Measurements from ENCODE around the gene ERGIC1.

Gene ERGIC1

GRCh38 chr5:172971482-172971881 lies 137.4 kb downstream of the ERGIC1 start:
- TF ChIP-seq FOXM1 (IDR thresholded peaks at IDR 0.05; ENCODE audit: borderline replicate concordance), result no peak
- DNase-seq (ENCODE audit: extremely low spot score), result no peak
- POLR2A ChIA-PET, result interaction anchor here (1.7 kb wide), 1 partner anchor 13 kb away, joined by 7 read pairs; the partner anchor contains the start of gene RPL26L1
- CTCF ChIA-PET, result interaction anchor here (1.1 kb wide), 1 partner anchor 257 kb away, joined by 7 read pairs; no protein-coding TSS in a partner anchor

- ChIA-PET POLR2A (interaction anchor here (0.9 to 1.2 kb wide), 2 partner anchors 11 to 14 kb away, joined by 3 to 7 read pairs; partner anchors contain the start of genes ATP6V0E1 and RPL26L1), CTCF (interaction anchor here (1.5 kb wide), 1 partner anchor 359 kb away, joined by 4 read pairs; no protein-coding TSS in a partner anchor)
- no peak for DNase-seq (ENCODE audit: extremely low spot score)
- TF ChIP-seq FOXM1 (IDR thresholded peaks at IDR 0.05; ENCODE audit: borderline replicate concordance), result no peak
- TF ChIP-seq NFRKB (IDR thresholded peaks at IDR 0.05), result no peak
- no peak for TF ChIP-seq HDGF (IDR thresholded peaks at IDR 0.05; ENCODE audit: borderline replicate concordance)
- TF ChIP-seq PKNOX1 (IDR thresholded peaks at IDR 0.05), result no peak
- no peak for TF ChIP-seq ELF4 (IDR thresholded peaks at IDR 0.05)
- TF ChIP-seq ZNF384 (IDR thresholded peaks at IDR 0.05), result no peak
- no peak for TF ChIP-seq LEF1 (IDR thresholded peaks at IDR 0.05; ENCODE audit: borderline replicate concordance)
- TF ChIP-seq FOXA1 (IDR thresholded peaks at IDR 0.05), result no peak
- no peak for TF ChIP-seq CTBP1 (IDR thresholded peaks at IDR 0.05; ENCODE audit: borderline replicate concordance)
- TF ChIP-seq SP1 (IDR thresholded peaks at IDR 0.05), result no peak
- no peak for TF ChIP-seq FOXK2 (IDR thresholded peaks at IDR 0.05)
- TF ChIP-seq TARDBP (IDR thresholded peaks at IDR 0.05), result no peak
- TF ChIP-seq L3MBTL2 (conservative IDR thresholded peaks at IDR 0.05), result no peak
- no peak for TF ChIP-seq ARNT (IDR thresholded peaks at IDR 0.05)
- no peak for TF ChIP-seq BHLHE40 (IDR thresholded peaks at IDR 0.05; ENCODE audit: borderline replicate concordance)
- TF ChIP-seq SUZ12 (IDR thresholded peaks at IDR 0.05), result no peak
These were observed 138.5 kb downstream of the ERGIC1 start for GRCh38 chr5:172972552-172972951.

GRCh38 chr5:172973127-172973916 lies 139.3 kb downstream of the ERGIC1 start:
- no peak for TF ChIP-seq FOXK2 (IDR thresholded peaks at IDR 0.05)
- no peak for TF ChIP-seq L3MBTL2 (conservative IDR thresholded peaks at IDR 0.05)
- TF ChIP-seq ELF4 (IDR thresholded peaks at IDR 0.05), result no peak
- TF ChIP-seq ZNF384 (IDR thresholded peaks at IDR 0.05), result no peak
- TF ChIP-seq HDGF (IDR thresholded peaks at IDR 0.05; ENCODE audit: borderline replicate concordance), result no peak
- TF ChIP-seq BHLHE40 (IDR thresholded peaks at IDR 0.05; ENCODE audit: borderline replicate concordance), result no peak
- no peak for TF ChIP-seq NFRKB (IDR thresholded peaks at IDR 0.05)
- ChIA-PET POLR2A (interaction anchor here (0.7 to 1.2 kb wide), 3 partner anchors 10 to 259 kb away, joined by 3 to 7 read pairs (median 3); partner anchors contain the start of genes ATP6V0E1 and RPL26L1), CTCF (interaction anchor here (0.7 to 1.5 kb wide), 2 partner anchors 14 to 358 kb away, joined by 3 to 4 read pairs; partner anchors contain the start of gene RPL26L1)
- no peak for DNase-seq (ENCODE audit: extremely low spot score)

- TF ChIP-seq HDGF (IDR thresholded peaks at IDR 0.05; ENCODE audit: borderline replicate concordance) (no peak), ZNF384 (IDR thresholded peaks at IDR 0.05) (no peak), PKNOX1 (IDR thresholded peaks at IDR 0.05) (no peak), CTBP1 (IDR thresholded peaks at IDR 0.05; ENCODE audit: borderline replicate concordance) (no peak), TARDBP (IDR thresholded peaks at IDR 0.05) (no peak), ARNT (IDR thresholded peaks at IDR 0.05) (no peak), BHLHE40 (IDR thresholded peaks at IDR 0.05; ENCODE audit: borderline replicate concordance) (no peak), FOXK2 (IDR thresholded peaks at IDR 0.05) (no peak), SP1 (IDR thresholded peaks at IDR 0.05) (no peak), FOXA1 (IDR thresholded peaks at IDR 0.05) (no peak), LEF1 (IDR thresholded peaks at IDR 0.05; ENCODE audit: borderline replicate concordance) (no peak), ELF4 (IDR thresholded peaks at IDR 0.05) (no peak)
- ChIA-PET CTCF (interaction anchor here (1.5 kb wide), 1 partner anchor 357 kb away, joined by 4 read pairs; no protein-coding TSS in a partner anchor), POLR2A (interaction anchor here (0.7 kb wide), 1 partner anchor 259 kb away, joined by 3 read pairs; no protein-coding TSS in a partner anchor)
- DNase-seq (ENCODE audit: extremely low spot score), result no peak
These were observed 139.9 kb downstream of the ERGIC1 start for GRCh38 chr5:172973931-172974330.

GRCh38 chr5:172975289-172975688 lies 141.2 kb downstream of the ERGIC1 start:
- TF ChIP-seq CTBP1 (IDR thresholded peaks at IDR 0.05; ENCODE audit: borderline replicate concordance) (no peak), ZNF384 (IDR thresholded peaks at IDR 0.05) (no peak), PKNOX1 (IDR thresholded peaks at IDR 0.05) (no peak), ARNT (IDR thresholded peaks at IDR 0.05) (no peak), BHLHE40 (IDR thresholded peaks at IDR 0.05; ENCODE audit: borderline replicate concordance) (no peak), FOXM1 (IDR thresholded peaks at IDR 0.05; ENCODE audit: borderline replicate concordance) (no peak), ELF4 (IDR thresholded peaks at IDR 0.05) (no peak), TARDBP (IDR thresholded peaks at IDR 0.05) (no peak), SUZ12 (IDR thresholded peaks at IDR 0.05) (no peak), LEF1 (IDR thresholded peaks at IDR 0.05; ENCODE audit: borderline replicate concordance) (no peak), NFRKB (IDR thresholded peaks at IDR 0.05) (no peak), SP1 (IDR thresholded peaks at IDR 0.05) (no peak), FOXK2 (IDR thresholded peaks at IDR 0.05) (no peak), FOXA1 (IDR thresholded peaks at IDR 0.05) (no peak), HDGF (IDR thresholded peaks at IDR 0.05; ENCODE audit: borderline replicate concordance) (no peak), L3MBTL2 (conservative IDR thresholded peaks at IDR 0.05) (no peak)
- no peak for DNase-seq (ENCODE audit: extremely low spot score)
- ChIA-PET CTCF (no interaction called here), POLR2A (no interaction called here)

- no peak for DNase-seq (ENCODE audit: extremely low spot score)
- ChIA-PET CTCF (no interaction called here), POLR2A (no interaction called here)
- TF ChIP-seq SP1 (IDR thresholded peaks at IDR 0.05) (no peak), FOXK2 (IDR thresholded peaks at IDR 0.05) (no peak), PKNOX1 (IDR thresholded peaks at IDR 0.05) (no peak), ELF4 (IDR thresholded peaks at IDR 0.05) (no peak)
These were observed 145.7 kb downstream of the ERGIC1 start for GRCh38 chr5:172979778-172980177.

Measured in HEK293T (cell line).